SK-N-SH treated with all-trans-retinoic acid at 6 μM for 48 hours (cell line): ENCODE data around the gene FBXL19.

Experiments used
- ATAC-seq: fragments of 200-7000 bp; cut with Tn5 transposase; 3 replicates; pipeline ENCODE4 v1.9.1; 2020; ENCODE audit warnings: mild to moderate bottlenecking, moderate library complexity
- ARNTL ChIP-seq: fragments of 450-650 bp; formaldehyde crosslinking; IDR thresholded peaks from 2 replicates; pipeline ENCODE4 v1.5.0; 2020; ENCODE audit warnings: low read depth, mild to moderate bottlenecking, moderate library complexity, borderline replicate concordance
- BACH2 ChIP-seq: fragments of 250-450 bp; sonication (Bioruptor Pico); IDR thresholded peaks from 2 replicates; pipeline ENCODE4 v1.9.0; 2021; ENCODE audit warnings: mild to moderate bottlenecking, borderline replicate concordance
- GLIS3 ChIP-seq: fragments of 250-450 bp; sonication (Bioruptor Pico); IDR thresholded peaks from 2 replicates; pipeline ENCODE4 v1.5.0; 2020; ENCODE audit warnings: mild to moderate bottlenecking, moderate library complexity
- ISL1 ChIP-seq: fragments of 250-450 bp; sonication (Bioruptor Pico); IDR thresholded peaks from 2 replicates; pipeline ENCODE4 v2.1.2; 2022; ENCODE audit warnings: mild to moderate bottlenecking, moderate library complexity
- OSR1 ChIP-seq: fragments of 250-450 bp; sonication (Bioruptor Pico); IDR thresholded peaks from 2 replicates; pipeline ENCODE4 v1.8.0; 2022; ENCODE audit warnings: moderate library complexity, mild to moderate bottlenecking, inconsistent platforms
- POU6F1 ChIP-seq: fragments of 250-450 bp; sonication (Bioruptor Pico); IDR thresholded peaks from 2 replicates; pipeline ENCODE4 v1.8.0; 2021; ENCODE audit warnings: low read depth, mild to moderate bottlenecking, moderate library complexity, borderline replicate concordance
- PPARA ChIP-seq: fragments of 250-450 bp; sonication (Bioruptor Pico); IDR thresholded peaks from 2 replicates; pipeline ENCODE4 v1.5.0; 2020; ENCODE audit warnings: mild to moderate bottlenecking, borderline replicate concordance
- SNAI2 ChIP-seq: fragments of 250-450 bp; sonication (Bioruptor Pico); IDR thresholded peaks from 2 replicates; pipeline ENCODE4 v1.5.0; 2020; ENCODE audit warnings: mild to moderate bottlenecking, moderate library complexity
- TCF4 ChIP-seq: fragments of 250-450 bp; sonication (Bioruptor Pico); IDR thresholded peaks from 2 replicates; pipeline ENCODE4 v1.8.0; 2021; ENCODE audit warnings: mild to moderate bottlenecking, moderate library complexity, borderline replicate concordance
- ZFP3 ChIP-seq: fragments of 250-450 bp; sonication (Bioruptor Pico); IDR thresholded peaks from 2 replicates; pipeline ENCODE4 v1.5.0; 2020; ENCODE audit warnings: mild to moderate bottlenecking, moderate library complexity
- ZFP30 ChIP-seq: fragments of 450-650 bp; formaldehyde crosslinking; IDR thresholded peaks from 2 replicates; pipeline ENCODE4 v1.5.0; 2022; ENCODE audit warnings: mild to moderate bottlenecking, moderate library complexity
- ZNF565 ChIP-seq: fragments of 450-650 bp; formaldehyde crosslinking; conservative IDR thresholded peaks from 2 replicates; pipeline ENCODE4 v1.5.0; 2020; ENCODE audit warnings: low read depth, mild to moderate bottlenecking, moderate library complexity
- ZNF70 ChIP-seq: fragments of 450-650 bp; formaldehyde crosslinking; IDR thresholded peaks from 2 replicates; pipeline ENCODE4 v1.5.0; 2020; ENCODE audit warnings: mild to moderate bottlenecking, moderate library complexity
- ZNF8 ChIP-seq: fragments of 450-650 bp; formaldehyde crosslinking; IDR thresholded peaks from 2 replicates; pipeline ENCODE4 v1.5.0; 2020; ENCODE audit warnings: mild to moderate bottlenecking, moderate library complexity
- TF ChIP-seq, protein P1 (sequence below): fragments of 250-450 bp; sonication (Bioruptor Pico); IDR thresholded peaks from 2 replicates; pipeline ENCODE4 v1.5.1; 2021; ENCODE audit warnings: mild to moderate bottlenecking, moderate library complexity
- TF ChIP-seq, protein P2 (sequence below): fragments of 250-450 bp; sonication (Bioruptor Pico); IDR thresholded peaks from 2 replicates; pipeline ENCODE4 v1.5.0; 2020; ENCODE audit warnings: mild to moderate bottlenecking, moderate library complexity
- TF ChIP-seq, protein P3 (sequence below): fragments of 250-450 bp; sonication (Bioruptor Pico); IDR thresholded peaks from 2 replicates; pipeline ENCODE4 v1.8.0; 2020; ENCODE audit warnings: mild to moderate bottlenecking, moderate library complexity, borderline replicate concordance

FBXL19 gene

DNA sequence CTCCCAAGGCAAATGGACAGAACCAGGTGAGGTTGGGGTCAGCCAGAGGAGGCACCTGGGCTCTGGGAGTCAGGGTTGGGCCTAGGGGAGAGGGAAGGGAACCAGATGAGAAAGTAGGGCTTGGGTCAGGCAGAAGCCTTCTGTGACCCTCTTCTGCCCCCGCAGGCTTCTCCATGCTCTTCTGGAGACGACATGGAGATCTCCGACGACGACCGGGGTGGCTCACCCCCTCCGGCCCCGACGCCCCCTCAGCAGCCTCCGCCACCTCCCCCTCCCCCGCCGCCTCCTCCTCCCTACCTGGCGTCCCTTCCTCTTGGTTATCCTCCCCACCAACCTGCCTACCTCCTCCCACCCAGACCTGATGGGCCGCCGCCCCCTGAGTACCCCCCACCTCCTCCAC is 42.1 kb downstream of the FBXL19 start (continued):
- TF ChIP-seq OSR1 (CRISPR knock-in tag): no peak

DNA sequence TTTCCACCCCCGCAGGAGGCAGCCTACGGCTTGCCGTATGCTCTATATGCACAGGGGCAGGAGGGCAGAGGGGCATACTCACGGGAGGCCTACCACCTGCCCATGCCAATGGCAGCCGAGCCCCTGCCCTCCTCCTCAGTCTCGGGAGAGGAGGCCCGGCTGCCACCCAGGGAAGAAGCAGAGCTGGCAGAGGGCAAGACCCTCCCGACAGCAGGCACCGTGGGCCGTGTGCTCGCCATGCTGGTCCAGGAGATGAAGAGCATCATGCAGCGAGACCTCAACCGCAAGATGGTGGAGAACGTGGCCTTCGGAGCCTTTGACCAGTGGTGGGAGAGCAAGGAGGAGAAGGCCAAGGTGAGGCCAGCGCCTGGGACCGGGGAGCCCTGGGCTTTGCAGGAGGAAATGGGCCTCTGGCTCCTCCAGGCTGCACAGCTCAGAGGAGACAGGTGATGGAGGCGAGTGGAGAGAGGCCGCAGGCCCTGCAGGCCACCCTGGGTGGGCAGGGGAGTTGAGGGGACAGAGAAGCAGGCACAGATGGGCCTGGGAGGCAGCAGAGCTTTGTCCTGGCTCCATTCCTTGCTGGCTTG is 42.8 kb downstream of the FBXL19 start:
- TF ChIP-seq, protein P1, sequence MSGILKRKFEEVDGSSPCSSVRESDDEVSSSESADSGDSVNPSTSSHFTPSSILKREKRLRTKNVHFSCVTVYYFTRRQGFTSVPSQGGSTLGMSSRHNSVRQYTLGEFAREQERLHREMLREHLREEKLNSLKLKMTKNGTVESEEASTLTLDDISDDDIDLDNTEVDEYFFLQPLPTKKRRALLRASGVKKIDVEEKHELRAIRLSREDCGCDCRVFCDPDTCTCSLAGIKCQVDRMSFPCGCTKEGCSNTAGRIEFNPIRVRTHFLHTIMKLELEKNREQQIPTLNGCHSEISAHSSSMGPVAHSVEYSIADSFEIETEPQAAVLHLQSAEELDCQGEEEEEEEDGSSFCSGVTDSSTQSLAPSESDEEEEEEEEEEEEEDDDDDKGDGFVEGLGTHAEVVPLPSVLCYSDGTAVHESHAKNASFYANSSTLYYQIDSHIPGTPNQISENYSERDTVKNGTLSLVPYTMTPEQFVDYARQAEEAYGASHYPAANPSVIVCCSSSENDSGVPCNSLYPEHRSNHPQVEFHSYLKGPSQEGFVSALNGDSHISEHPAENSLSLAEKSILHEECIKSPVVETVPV (CRISPR knock-in tag): no peak
- TF ChIP-seq ISL1 (no peak), OSR1 (CRISPR knock-in tag) (no peak), POU6F1 (CRISPR knock-in tag) (no peak), BACH2 (CRISPR knock-in tag) (no peak), SNAI2 (CRISPR knock-in tag) (no peak), ZFP30 (no peak), GLIS3 (no peak), ZNF70 (CRISPR knock-in tag) (no peak), ZNF8 (CRISPR knock-in tag) (no peak), TCF4 (CRISPR knock-in tag) (no peak), PPARA (no peak), ZNF565 (CRISPR knock-in tag) (no peak), ARNTL (CRISPR knock-in tag) (no peak)
- TF ChIP-seq, all 23 proteins: peak for 0

DNA sequence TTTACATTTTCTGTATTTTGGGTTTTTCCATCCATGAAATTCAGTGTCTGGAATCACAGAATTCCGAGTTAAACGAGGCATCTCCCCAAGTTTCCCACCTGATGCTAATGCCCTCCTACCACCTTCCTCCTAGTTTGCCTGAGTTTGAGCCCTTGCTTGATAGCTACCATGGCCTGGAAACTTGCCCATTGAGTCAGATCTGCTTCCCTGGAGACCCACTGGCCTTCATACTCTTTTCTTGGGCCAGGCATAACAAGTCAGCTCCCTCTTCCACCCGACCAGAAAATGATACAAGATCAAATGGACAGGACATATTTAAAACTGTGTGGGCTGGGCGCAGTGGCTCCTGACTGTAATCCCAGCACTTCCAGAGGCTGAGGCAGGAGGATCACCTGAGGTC is 44.4 kb downstream of the FBXL19 start:
- no peak for ATAC-seq
- no peak for TF ChIP-seq ARNTL (CRISPR knock-in tag)
- TF ChIP-seq ZNF70 (CRISPR knock-in tag): no peak
- TF ChIP-seq, protein P1 (CRISPR knock-in tag): no peak
- TF ChIP-seq, protein P2, sequence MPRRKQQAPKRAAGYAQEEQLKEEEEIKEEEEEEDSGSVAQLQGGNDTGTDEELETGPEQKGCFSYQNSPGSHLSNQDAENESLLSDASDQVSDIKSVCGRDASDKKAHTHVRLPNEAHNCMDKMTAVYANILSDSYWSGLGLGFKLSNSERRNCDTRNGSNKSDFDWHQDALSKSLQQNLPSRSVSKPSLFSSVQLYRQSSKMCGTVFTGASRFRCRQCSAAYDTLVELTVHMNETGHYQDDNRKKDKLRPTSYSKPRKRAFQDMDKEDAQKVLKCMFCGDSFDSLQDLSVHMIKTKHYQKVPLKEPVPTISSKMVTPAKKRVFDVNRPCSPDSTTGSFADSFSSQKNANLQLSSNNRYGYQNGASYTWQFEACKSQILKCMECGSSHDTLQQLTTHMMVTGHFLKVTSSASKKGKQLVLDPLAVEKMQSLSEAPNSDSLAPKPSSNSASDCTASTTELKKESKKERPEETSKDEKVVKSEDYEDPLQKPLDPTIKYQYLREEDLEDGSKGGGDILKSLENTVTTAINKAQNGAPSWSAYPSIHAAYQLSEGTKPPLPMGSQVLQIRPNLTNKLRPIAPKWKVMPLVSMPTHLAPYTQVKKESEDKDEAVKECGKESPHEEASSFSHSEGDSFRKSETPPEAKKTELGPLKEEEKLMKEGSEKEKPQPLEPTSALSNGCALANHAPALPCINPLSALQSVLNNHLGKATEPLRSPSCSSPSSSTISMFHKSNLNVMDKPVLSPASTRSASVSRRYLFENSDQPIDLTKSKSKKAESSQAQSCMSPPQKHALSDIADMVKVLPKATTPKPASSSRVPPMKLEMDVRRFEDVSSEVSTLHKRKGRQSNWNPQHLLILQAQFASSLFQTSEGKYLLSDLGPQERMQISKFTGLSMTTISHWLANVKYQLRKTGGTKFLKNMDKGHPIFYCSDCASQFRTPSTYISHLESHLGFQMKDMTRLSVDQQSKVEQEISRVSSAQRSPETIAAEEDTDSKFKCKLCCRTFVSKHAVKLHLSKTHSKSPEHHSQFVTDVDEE (CRISPR knock-in tag): no peak
- TF ChIP-seq ZNF565 (CRISPR knock-in tag): no peak

More for the DNA sequence above, 42.8 kb downstream of the FBXL19 start:
- ATAC-seq: no peak

GRCh38 chr16:30969246-30969842 is 46.0 kb downstream of the FBXL19 start:
- no peak for ATAC-seq
- TF ChIP-seq, protein P1 (CRISPR knock-in tag): no peak
- TF ChIP-seq, protein P2 (CRISPR knock-in tag): no peak
- TF ChIP-seq BACH2 (CRISPR knock-in tag) (no peak), ISL1 (no peak), TCF4 (CRISPR knock-in tag) (no peak), POU6F1 (CRISPR knock-in tag) (no peak), ZFP3 (CRISPR knock-in tag) (no peak), ZNF8 (CRISPR knock-in tag) (no peak)
- TF ChIP-seq, protein P3, sequence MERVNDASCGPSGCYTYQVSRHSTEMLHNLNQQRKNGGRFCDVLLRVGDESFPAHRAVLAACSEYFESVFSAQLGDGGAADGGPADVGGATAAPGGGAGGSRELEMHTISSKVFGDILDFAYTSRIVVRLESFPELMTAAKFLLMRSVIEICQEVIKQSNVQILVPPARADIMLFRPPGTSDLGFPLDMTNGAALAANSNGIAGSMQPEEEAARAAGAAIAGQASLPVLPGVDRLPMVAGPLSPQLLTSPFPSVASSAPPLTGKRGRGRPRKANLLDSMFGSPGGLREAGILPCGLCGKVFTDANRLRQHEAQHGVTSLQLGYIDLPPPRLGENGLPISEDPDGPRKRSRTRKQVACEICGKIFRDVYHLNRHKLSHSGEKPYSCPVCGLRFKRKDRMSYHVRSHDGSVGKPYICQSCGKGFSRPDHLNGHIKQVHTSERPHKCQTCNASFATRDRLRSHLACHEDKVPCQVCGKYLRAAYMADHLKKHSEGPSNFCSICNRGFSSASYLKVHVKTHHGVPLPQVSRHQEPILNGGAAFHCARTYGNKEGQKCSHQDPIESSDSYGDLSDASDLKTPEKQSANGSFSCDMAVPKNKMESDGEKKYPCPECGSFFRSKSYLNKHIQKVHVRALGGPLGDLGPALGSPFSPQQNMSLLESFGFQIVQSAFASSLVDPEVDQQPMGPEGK (CRISPR knock-in tag): no peak
